NCI-H226 (cell line): Measurements from ENCODE around the gene PDZRN4.
"Not testable (repeated sequence)": the region's sequence is repeated elsewhere in the genome, so short reads cannot be mapped to it uniquely, and the experiment has no call there.

Source experiments
- DNase-seq: peaks from one replicate; pipeline ENCODE4 v3.0.0-alpha.2; 2015

PDZRN4 gene

DNA sequence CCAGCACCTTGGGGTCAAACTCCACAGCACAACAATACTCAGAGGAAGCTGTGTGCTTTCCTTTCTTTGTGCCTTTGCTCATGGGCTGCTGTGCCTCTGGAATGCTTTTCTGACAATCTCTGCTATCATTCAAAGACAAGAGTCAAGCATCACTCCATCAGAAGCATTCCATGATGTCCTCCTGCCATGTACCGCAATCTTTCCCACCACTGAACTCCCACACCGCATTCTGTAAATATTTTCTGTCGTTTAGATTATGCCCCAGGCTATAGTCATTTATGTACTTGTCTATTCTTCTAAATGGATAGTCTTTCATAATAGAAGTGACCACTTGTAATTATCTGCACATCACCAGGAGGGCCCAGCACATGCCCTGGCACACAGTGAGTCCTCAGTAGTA is 327.8 kb downstream of the PDZRN4 start:
- DNase-seq, result peak; percentile 46

DNA sequence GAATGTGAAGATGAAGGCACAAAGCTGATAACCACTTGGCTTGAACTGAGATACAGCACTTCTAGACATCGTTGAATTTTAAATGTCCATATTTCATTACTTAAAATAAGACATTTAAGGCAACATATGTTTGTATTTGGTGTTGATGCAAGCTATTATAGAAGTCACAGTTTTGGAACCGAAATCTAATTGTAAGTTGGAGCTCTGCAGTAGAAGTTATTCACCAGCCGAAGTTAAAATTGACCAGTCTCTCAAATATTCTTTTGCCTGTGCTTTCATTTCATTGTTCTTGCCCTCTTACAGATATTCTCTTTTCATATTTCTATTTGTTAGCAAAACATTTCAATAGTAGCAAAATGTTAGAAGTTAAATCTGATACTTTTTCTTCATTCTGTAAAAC is 332.7 kb downstream of the PDZRN4 start:
- DNase-seq, result no peak

DNA sequence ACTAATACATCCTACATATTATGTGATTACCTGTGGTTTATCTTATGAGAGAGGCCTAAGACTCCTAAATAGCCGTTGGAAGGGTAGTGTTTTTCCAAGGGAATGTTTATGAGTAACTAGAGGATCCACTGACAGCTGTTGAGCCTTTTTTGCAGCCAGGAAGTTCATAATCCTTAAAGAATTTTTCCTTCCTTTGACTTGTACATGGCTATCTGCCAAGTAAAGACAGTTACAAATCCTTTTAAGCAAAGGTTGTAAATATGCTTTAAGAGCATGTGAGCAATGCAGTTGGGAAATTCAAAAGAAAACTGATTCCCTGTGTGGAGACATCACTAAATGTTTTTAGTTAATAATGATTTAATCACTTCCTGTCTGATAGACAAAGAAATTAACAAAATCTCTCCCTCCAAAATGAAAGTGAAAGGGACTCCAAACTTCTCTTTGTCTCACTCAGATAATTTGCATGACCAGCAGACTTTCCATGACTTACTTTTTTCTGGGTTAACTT is 333.8 kb downstream of the PDZRN4 start:
- DNase-seq, result peak; percentile 97

DNA sequence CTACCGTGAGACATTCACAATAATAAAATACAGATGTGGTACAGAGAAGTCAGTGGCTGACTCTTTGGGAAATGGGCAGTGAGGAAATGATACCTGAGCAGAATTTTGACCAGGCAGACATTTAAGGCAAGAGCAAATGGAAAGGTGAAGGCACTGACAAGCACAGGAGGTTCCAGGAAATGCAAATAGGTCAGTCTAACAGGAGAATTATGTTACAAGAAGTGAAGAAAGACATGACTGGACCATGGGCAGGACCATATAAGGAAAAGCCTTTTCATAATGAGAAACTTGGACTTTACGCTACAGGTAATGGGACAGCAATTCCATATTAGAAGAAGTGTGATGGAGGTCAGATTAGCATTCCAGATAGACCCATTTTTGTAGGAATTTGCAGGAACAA is 338.9 kb downstream of the PDZRN4 start:
- no peak for DNase-seq

DNA sequence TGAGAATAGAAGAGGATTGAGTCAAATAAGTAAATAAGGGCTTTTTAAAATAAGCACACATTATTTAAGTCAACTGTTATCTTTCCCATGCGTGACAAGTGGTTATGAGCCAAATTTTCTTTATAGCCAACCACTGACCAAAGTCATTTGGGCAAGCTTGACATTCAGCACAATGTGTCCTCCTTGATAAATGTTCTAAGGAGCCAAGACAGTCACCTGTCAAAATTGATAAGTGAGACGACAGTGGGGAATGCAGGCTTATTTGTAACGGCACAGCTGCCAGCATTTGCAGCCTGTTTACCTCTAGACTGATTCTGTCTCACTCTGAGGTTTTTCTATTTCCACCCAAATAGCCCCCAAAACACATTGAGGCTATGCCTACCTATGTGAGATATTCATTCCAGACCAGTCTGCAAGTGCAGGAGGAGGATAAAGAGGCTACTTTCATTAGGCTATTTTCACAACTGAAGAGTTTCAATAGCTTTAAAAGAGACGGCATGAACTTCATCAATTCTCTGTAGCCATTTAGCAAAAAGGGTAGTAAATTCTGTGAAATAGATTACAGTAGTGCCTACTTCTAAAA is 339.5 kb downstream of the PDZRN4 start:
- no peak for DNase-seq

DNA sequence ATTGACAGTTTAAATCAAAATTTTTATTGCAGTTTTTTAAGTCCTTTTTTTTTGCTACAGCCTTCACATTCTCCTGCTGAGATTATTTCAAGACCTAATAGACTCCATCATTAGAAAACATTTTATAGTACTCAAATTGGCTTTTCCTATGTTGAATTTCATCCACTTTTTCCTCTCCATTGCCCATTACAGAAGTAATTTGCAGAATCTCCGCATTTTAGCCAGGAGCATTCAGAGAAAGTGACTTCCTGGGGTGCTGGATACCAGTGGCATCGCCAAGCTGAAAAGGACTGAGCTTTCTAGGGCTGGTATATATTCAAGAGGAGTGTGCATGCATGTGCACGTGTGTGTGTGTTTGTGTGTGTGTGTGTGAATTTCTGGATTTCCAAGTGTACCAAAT is 340.8 kb downstream of the PDZRN4 start:
- DNase-seq, result no peak

DNA sequence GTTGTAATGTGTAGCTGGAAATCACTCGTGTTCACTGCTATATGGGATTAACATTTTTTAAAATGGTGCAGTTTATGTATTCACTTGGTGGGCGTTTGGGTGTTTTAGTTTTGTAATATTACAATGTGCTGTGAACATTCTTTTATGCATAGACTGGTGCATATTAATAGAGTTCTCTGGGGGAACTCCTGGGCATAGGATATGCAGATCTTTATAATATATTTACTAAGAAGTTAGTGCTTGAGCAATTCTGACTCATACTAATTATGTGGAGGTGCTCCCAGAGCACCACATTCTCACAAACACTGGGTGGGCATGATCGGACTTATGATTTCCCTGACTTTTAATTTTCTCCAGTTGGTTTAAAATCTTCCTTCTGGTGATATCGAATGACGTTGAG is 342.3 kb downstream of the PDZRN4 start:
- no peak for DNase-seq

DNA sequence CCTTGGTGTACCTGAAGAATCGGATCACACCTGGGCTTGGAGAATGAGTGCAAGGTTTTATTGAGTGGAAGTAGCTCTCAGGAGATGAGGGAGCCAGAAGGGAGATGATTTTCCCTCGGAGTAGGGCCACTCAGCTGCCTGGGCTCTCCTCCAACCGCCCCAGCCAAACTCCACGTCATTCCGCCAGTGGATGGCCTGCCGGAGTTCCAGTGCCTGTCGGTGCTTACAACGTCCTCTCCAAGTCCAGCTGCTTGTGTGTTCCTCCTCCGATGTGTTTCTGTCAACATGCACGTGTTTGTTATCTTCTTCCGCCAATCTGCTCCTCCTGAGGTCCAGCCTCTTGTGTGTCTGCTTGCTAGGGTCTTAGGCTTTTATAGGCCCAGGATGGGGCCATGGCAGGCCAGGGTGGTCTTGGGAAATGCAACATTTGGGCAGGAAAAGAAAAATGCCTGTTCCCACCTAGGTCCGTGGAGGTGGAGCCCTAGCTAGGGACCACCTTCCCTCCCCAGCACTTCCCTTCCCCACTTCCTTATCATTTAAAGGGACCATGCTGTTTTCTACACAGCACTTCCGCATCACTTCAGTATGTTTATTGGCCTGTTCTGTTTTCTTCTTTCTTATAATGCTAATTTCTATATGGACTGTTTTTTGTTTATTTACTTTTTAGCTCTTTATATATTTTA is 343.2 kb downstream of the PDZRN4 start:
- DNase-seq, result no peak

DNA sequence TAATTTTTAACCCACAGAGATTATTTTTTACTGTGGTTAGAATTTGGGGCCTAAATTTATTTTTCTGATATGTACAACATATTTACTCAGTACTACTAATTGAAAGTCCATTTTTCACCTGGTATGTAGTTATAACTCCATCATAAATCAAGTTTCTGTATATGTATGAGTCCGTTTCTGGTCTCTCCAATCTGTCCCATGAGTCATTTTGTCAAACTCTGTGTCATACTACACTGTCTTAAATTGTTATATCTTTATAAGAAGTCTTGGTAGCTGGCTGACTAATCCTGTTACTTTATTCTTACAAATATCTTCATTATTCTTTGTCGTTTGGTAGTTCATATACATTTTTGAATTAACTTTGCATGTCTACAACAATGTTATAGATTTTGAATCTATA is 344.0 kb downstream of the PDZRN4 start:
- no peak for DNase-seq

DNA sequence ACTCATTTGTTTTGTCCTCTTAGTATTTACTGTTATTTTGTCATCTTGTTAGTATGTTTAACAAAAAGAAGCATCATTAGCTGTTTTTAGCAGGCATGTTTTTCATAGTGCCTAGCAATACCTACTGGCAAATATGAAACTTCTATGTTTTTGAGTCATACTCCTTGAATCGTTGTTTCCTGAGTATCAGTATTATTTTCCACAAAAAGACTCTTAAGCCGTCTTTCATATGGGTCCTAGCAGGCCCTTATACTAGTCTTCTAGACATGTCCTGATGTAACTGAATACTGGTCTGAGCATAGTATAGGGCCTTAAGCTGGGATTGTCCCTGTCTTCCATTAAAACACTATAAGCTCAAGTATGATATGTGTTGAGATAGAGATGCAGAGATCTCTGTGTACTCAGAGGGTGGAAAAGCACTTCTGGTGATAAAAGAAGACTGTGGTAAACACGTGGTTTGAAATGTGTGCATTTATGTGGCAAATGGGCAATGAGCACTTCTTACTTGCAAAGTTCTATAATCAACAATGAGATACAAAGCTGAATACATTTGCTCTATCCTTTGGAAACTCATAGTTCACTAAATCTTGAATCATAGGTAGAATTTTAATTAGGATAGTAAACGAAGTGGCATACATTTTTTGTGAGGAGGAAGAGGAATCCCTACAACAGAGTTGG is 348.8 kb downstream of the PDZRN4 start:
- DNase-seq, result no peak

DNA sequence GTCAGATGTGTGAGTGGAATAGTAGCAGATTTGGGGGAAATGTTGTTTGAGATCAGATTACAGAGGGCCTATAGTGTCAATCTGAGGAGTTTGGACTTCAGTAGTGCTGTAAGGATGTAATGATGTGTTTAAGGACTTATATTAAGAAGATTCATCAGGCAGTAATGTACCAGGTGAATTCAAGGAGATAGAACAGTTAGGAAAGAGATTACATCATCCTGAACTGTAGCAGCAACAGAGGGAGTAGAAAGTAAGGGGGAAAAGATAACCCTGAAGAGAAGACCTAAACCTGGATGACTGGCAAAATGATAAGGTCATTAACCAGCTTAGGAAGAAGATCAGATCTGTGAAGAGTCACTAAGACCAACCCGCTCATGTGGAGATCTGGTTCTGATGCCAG is 349.4 kb downstream of the PDZRN4 start:
- DNase-seq, result no peak

DNA sequence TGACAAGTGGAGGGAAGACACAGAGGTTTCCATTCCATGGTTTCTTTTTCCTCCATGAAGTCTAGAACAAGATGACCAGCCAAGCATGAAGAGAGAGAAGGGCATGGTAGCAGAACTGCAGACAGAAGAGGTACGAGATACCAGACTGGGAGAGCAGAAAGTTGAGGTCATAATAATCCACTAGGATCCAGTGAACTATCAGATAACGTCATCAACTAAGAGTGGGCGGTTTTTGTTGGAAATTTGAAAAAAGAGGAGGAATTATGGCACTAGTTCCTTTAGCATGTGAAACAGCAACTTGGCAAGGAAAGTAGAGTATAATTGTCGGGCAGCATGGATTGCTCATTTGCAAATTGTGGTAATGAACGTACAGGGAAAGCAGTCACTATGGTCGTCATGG is 357.6 kb downstream of the PDZRN4 start:
- no peak for DNase-seq

DNA sequence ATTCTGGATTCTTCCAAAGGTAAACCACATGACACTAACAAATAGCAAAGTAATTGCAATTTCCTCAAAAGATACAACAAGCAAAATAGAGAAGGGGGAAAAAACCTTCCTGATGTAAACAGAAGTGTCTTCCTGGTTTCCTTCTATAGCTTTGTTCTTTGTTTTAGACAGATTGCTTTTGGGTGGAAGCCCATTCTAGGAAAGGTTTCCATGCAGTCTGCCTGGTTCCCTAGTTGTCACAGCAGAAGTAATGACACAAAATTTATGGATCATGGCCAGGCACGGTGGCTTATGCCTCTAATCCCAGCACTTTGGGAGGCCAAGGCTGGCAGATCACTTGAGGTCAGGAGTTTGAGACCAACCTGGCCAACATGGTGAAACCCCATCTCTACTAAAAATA is 359.0 kb downstream of the PDZRN4 start:
- not testable (repeated sequence) for DNase-seq

DNA sequence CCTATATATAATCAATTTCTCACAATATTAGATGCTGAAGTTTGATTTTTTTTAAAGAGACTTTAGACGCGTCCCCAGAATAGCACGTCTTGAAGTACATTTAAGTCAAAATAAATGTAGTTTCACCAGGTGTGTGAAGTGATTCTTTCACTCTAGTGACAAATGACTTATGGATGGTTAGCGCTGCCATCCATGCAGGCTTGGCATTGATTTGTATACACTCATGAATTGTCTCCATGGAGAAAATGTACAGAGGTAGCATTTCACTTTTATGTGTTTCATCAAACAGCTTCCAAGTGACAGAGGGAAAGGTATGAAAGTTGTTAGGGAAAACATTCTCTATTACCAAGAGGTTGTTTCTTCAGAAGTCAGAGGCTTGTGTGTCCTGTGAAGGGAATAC is 360.8 kb downstream of the PDZRN4 start:
- DNase-seq, result no peak

DNA sequence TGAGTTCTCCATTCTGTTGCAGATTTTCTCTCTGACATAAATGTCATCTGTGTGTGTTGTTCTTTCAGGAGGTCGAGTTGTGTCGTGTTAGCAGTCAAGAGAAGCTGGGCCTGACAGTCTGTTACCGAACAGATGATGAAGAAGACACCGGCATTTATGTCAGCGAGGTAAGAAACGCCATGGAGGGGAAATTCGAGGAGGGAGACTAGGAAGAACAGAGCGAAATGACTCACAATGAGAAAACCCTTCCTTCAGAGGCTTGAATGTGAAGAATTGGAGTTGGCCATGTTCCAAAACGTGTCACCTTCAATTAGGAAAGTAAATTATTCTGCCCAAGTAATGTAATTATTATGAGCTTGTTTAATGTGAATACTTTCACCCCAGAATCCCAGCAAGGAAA is 364.5 kb downstream of the PDZRN4 start:
- no peak for DNase-seq

DNA sequence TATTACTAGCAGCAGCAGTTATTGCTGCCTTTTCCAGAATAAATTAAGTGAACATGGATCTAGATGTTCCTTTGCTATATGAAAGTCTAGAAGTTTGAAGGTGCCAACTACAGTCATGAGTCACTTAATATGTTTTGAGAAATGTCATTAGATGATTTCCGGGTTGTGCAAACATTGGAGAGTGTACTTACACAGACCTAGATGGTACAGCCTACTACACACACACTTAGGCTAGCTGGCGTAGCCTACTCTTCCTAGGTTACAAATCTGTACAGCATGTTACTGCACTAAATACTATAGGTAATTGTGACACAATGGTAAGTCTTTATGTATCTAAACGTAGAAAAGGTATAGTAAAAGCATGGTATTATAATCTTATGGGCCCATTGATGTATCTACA is 368.1 kb downstream of the PDZRN4 start:
- no peak for DNase-seq

DNA sequence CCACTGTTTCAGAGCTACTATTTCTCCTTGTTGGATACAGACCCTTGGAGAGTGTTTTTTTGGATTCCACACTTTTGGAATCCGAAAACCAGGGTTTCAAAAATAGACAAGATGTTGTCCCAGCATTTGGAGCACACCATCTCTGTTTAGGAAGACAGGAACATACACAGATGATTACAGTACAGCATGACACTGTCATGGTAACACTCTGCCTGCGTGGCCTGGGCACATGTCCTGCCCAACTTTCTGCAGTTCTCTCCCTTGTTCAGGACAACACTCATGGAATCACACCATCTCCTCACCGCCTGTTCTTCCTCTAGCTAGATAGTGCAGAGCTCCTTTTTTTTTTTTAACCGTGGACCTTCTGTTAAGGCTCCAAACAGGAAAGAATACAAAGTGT is 369.2 kb downstream of the PDZRN4 start:
- DNase-seq, result no peak

DNA sequence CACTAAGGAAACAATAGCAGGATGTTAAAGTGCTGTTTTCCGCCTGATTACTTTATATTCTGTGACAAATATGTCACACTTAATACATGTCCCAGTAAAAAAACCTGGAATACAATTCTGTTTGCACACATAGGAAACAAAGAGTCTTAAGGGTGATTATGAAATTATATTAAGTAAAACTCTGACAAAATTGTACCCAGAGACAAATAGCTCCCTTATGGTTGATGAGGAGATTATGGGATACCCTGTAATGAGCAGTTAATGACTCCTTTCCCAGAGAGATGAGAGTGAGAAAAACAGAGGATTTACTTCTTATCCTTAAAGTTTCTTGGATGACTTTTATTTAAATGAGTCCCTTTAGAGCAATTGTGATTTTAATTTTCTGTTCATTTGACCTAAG is 370.6 kb downstream of the PDZRN4 start:
- DNase-seq, result no peak

DNA sequence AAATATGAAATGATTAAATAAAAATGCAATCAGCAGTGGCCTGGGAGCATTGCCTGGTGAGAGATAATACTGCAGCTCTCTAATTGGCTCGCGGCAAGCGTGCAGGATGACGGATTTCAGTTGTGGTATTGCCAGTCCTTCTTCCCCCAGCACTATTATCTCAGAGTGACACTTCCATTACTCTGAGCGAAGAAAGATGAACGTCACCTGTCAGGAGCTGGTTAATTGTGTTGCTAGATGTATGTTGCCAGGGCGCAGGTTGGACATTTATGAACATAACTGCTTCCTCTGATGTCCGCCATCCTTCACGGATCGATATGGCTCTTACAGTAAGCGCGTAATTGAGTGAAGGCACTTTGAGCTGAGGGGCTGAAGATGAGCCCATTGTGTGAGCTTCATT is 374.9 kb downstream of the PDZRN4 start:
- no peak for DNase-seq

DNA sequence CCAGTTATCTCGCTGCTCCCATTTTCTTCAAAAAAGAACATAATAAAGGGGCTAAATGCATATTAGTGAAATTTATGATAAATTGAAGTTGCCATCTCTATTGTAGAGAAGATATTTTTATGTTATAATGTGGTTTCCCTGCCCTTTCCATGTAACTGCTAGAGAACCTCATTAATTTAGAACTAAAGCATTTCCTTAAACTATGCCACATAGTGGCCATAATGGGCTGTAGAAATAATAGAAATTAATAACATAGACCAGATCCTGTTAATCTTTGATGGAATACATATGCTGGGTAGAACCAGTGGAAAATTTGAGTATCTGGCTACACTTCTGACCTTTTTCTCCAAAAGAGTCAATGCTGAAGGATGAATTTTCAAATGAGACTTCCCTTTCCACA is 376.7 kb downstream of the PDZRN4 start:
- DNase-seq, result no peak

DNA sequence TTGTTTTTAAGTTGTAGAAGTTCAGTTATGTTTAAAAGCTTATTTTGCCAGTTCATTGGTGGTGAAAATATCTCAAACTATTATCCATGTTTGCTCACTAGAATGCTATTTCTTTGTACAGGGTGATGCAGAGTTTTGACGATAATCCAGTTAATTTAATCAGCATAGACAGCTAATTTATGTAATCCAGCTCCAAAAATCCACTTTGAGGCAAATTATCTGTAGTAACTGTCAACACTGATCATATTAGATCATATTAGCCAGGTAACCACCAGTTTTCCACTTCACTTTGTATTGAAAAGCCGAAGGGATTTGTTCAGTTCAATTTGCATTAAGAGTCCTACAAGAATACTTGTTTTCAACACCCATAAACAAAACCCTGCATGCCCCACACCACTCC is 378.6 kb downstream of the PDZRN4 start:
- DNase-seq, result no peak

DNA sequence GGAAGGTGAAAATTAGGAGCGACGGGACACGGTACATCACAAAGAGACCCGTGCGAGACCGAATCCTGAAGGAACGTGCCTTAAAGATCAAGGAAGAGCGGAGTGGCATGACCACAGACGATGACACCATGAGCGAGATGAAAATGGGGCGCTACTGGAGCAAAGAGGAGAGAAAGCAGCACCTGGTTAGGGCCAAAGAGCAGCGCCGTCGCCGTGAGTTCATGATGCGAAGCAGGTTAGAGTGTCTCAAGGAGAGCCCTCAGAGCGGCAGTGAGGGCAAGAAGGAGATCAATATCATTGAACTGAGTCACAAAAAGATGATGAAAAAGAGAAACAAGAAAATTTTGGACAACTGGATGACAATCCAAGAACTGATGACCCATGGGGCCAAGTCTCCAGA is 385.3 kb downstream of the PDZRN4 start:
- DNase-seq, result no peak

DNA sequence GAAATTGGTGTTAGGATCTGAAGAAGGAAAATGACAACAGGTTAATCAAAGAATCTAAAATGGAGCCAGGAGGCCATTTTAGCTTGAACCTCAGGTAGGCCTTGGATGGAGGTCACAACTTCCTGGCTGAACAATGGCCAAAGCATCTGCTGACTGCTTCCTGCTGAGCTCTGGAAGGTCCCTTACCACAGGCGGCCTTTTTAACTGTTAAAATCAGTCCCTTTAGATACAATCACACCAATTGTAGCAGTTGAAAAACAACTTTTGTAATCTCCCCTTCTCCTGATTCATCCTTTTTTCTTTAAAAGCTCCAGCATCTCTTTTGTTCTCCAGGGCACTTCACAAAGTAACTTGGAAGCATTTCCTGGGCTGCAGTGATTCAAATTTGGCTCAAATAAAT is 388.8 kb downstream of the PDZRN4 start:
- no peak for DNase-seq

DNA sequence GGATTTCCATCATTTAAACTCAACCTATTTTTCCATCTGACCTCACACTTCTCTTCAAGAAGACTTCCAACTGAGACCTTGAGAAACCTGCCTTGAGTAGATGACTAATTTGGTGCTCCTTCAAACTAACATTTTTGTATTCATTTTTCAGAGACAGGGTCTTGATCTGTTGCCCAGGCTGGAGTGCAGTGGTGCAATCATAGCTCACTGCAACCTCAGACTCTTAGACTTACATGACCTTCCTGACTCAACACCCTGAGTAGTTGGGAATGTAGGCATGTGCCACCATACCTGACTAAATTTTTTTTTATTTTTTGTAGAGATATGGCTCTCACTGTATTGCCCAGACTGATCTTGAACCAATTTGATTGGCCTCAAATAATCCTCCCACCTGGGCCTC is 389.9 kb downstream of the PDZRN4 start:
- DNase-seq, result no peak

DNA sequence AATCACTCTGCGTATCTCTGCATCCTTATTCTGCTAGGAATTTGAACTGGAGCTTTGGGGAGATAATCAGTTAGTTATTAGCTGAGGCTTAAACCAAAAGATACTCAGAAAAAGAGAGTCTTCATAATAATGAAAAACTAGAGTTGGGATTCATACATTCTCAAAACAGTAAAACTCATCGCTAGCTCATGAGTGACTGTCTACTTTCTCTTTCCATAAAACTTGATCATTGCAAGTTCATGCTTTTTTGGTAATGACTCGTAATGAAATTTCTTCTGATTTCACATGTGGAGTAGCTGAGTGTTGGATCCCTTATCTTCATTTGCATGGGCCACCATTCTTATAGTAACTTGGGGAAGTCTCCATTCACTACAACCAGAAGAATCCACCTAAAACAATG is 397.7 kb downstream of the PDZRN4 start:
- no peak for DNase-seq
